ENCODE data around the gene IGFBP5.

- TF ChIP-seq CTCF (IDR thresholded peaks at IDR 0.05) (no peak), EZH2 (IDR thresholded peaks at IDR 0.05) (no peak), EZH2phosphoT487 (IDR thresholded peaks at IDR 0.05) (no peak)
Measured at GRCh38 chr2:216679658-216680024, 15.7 kb downstream of the IGFBP5 start.
